Spleen (tissue), 7 donors: ENCODE results near the gene CFB.

Experiments used
- POLR2A ChIP-seq, 3 donors: fragments of 450-650 bp; IDR thresholded peaks; one replicate each; pipeline ENCODE4 v1.5.1; 2017; ENCODE audit warnings: antibody characterized with exemption in 3 of 3, mild to moderate bottlenecking in 1 of 3
- POLR2AphosphoS5 ChIP-seq, 3 donors: sonication (generic); formaldehyde crosslinking; IDR thresholded peaks; one replicate each; pipeline ENCODE4 v1.5.1; 2017; ENCODE audit warnings: antibody characterized with exemption in 3 of 3
- TF ChIP-seq, protein P1 (sequence below), 11 experiments: fragments of 200-600 bp in 7 of 11; fragments of 450-650 bp in 4 of 11; sonication (generic) in 4 of 11; IDR thresholded peaks in 8 of 11; conservative IDR thresholded peaks in 3 of 11; 1 replicate in 7 of 11; 2 replicates in 4 of 11; pipeline versions ENCODE4 v1.4.0 to v1.8.0; 2016 to 2021; ENCODE audit warnings: antibody characterized with exemption in 11 of 11, inconsistent platforms in 4 of 11, mild to moderate bottlenecking in 1 of 11
- donor health status: DM: no; HTN: no; CAD: no; lungs with moderate emphysema.
- donor health status: DM: no; HTN: no; CAD: no.
- donor health status: DM: no; HTN: no; CAD: no.

DNA sequence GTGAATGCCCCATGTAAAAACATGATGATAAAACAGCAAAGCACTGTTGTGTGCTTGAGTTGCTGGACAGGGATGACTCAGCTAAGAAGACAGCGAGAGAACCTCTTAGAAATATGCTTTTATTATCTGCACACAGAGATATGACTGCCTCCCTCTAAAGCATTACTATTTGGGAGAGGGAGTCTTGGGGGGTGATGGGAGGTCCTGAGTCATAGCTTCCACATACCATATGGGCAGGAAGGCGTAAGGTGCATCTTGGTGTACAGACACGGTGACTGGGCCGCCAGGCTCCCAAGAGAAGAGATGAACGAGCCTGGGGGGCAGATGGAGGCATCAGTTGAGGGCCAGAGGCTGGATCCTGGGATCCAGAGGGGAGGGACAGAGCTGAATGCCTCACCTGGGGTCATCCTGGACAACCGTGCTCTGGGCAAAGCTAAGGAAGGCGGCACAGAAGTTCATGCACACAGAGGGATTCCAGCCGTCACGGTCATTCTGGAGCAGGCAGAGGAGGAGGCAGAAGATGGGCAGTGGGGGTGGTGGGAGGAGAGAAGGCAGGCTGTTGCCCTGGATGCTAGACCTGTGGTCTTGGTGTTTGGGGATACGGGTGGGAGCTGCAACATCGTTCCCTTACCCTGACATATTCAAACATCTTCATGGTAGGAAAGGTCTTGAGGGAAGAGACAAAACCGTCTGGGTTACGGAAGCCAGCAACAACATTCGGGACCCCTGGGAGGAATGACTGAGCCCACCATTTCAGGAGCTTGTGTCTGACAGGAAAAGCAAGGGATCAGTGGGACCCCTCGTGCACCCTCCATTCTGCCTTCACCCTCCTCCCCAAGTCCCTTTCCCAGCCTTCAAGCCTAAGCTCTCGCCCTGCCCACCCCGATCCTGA, 24.1 kb downstream of the CFB start:
- TF ChIP-seq, protein P1, sequence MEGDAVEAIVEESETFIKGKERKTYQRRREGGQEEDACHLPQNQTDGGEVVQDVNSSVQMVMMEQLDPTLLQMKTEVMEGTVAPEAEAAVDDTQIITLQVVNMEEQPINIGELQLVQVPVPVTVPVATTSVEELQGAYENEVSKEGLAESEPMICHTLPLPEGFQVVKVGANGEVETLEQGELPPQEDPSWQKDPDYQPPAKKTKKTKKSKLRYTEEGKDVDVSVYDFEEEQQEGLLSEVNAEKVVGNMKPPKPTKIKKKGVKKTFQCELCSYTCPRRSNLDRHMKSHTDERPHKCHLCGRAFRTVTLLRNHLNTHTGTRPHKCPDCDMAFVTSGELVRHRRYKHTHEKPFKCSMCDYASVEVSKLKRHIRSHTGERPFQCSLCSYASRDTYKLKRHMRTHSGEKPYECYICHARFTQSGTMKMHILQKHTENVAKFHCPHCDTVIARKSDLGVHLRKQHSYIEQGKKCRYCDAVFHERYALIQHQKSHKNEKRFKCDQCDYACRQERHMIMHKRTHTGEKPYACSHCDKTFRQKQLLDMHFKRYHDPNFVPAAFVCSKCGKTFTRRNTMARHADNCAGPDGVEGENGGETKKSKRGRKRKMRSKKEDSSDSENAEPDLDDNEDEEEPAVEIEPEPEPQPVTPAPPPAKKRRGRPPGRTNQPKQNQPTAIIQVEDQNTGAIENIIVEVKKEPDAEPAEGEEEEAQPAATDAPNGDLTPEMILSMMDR (IDR thresholded peaks at IDR 0.05 in 8 of 11, conservative IDR thresholded peaks at IDR 0.05 in 3 of 11): no peak
- TF ChIP-seq POLR2AphosphoS5 (IDR thresholded peaks at IDR 0.05): peak in 1 of 3 donors; percentile 5
- TF ChIP-seq POLR2A (IDR thresholded peaks at IDR 0.05): no peak
